Measurements from ENCODE around the gene CALB2.

CALB2 gene

GRCh38 chr16:71399801-71400563 is 41.5 kb downstream of the CALB2 start:
- DNase-seq: no peak

GRCh38 chr16:71402007-71402406 is 43.5 kb downstream of the CALB2 start:
- DNase-seq: no peak

DNA sequence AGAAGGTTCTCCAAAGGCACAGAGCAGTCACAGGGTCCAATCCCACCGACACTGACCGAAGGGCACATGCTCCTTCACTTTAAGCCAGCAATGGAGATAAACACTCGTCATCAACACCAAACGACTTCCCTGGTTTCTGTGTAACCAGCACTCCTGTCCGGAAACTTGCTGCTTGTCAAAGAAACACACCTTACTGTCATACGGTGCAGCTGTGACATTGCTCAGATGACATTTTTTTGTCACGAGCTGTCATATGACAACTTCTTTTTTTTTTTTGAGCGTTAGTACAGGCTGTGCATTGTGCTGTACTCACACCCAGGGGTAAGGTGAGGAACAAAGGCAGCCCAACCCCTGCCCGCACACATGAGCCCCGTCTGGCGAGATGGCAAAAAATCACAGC is 44.2 kb downstream of the CALB2 start:
- no peak for DNase-seq

DNA sequence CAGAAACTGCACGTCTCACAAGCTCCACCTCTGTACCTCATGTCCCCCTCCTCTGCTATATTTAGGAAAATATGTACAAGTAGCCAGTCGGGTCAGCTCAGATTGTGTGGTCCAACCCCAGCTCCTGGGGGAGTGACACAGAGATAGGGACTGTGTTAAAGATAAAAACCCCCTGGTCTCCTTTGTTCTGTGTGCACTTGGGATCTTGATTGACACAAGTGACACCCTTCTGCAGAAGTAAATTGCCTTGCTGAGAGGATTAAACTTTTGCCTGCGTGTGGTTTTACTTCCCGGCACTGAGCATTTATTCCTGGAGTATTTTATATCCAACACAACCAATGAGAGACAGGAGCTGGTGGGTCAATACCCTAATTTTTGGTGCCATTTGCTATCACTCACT is 45.8 kb downstream of the CALB2 start:
- no peak for DNase-seq

DNA sequence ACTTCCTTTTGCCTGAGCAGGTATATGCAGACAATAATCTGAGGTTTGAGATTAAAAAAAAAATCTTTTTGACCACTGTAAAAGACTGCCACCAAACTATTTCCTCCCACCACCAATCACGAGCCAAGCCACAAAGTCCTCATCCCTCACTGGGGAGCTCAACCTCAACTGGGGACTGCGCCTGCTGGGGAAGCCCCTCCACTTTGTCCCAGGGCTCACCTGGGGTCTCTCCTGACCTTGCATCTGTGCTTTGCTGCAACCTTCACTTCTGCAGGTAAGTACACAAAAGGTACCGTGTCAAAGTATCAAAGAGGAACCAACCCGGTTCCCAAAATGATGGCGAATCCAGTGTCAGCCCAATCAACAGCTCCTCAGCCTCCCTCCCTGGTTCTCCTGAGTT is 47.8 kb downstream of the CALB2 start:
- no peak for DNase-seq

DNA sequence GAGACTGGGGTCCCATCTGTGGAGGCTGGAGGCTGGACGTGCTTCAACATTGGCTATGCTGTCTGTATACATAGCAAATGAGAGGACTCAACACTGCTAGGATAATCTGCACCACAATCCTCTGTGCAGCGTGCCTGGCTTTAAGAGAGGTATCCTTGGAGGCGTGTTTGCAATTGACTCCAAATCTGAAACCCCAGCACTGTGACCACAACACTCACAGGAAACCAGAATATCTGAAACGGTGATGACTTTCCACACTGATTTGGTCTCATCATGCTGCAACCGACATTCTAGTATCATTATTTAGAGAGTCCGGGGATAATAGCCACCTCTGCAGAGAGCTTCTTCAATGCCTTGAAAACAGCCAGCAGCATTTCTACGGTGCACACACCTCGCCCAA is 48.2 kb downstream of the CALB2 start:
- DNase-seq: no peak

DNA sequence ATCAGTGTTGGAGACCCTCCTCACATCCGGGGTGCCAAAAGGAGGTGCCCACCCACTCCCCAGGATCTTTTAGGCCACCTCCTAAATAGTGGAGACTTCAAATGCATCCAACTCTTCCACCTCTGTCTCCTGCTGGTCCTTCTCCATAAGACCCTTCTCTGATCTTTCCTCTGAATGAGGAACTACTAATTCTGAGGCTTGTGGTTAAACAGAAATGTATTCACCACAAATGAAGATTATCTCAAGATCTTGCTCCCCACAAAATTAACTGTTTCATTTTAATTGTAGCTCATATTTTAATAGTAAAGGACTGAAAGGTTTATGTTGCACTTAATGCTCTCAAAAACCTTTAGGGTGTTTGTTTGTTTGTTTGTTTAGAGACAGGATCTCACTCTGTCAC is 49.2 kb downstream of the CALB2 start:
- DNase-seq: no peak

GRCh38 chr16:71408536-71408935 is 50.0 kb downstream of the CALB2 start:
- DNase-seq: no peak

DNA sequence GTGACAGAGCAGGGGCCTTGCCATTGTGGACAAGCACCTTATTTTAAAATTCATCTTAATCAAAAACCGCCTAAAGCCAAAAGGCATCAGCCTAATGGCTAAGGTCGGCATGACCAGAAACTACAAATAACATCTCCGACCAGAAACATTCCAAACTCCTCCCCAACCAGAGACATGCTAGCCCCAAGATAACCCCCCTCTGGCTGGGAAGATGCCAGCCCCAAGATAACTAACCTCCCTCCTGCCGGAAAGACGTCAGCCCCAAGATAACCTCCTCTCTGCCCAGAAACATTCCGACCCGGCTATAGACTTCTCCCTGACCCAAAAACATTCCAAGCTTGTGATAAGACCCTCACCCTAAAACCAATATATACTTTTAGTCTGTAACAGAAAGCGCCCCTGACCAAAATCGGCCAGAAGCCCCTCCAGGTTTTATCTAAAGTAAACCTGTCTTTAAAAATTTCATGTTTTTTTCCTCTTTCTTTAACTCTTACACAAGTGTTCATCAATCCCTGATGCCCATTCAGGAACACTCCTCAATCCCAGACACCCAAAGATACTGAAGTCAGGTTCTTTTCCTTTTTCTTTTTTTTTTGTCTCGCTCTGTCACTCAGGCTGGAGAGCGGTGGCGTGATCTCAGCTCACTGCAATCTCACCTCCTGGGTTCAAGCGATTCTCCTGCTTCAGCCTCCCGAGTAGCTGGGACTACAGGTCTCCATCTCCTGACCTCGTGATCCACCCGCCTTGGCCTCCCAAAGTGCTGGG is 50.7 kb downstream of the CALB2 start:
- no peak for DNase-seq

DNA sequence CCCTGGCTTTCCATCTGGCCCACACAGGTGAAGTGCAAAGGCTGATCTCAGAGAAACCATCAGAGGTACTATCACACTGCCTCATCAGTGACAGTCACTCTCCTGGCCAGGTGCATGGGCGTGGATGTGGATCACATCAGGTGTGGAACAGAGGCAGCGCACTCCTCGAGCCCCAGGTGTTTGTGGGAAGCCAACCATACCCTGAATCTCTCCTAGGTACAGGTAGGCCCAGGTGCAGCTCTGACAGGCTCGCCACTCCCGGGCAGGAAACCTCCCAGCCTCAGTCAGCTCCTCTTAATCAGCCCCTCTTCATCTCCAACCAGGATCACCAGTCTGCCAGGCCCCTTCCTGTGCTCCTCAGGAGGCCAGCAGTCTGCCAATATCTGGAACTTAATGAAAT is 51.6 kb downstream of the CALB2 start:
- DNase-seq: no peak

GRCh38 chr16:71412270-71413160 is 54.0 kb downstream of the CALB2 start:
- peak; percentile 54 for DNase-seq

- no peak for DNase-seq
Observed at GRCh38 chr16:71413341-71413740, 54.8 kb downstream of the CALB2 start.

DNA sequence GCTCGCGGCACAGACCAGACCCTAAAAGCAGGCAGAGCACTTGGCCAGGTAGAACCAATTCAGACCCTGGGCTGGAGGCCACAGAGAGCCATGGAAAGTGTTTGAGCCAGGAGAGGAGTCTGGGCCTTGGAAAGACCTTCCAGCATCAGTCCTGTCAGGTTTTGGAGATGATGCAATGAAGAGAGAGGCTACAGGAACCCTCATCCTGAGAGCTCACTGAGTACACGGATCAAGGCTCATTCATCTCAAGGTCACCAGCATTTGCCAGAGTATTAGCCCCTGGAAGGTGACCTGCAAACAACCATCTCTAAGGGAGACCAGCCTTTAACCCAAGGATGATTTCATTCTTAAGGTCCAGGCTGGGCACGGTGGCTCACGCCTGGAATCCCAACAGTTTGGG is 55.5 kb downstream of the CALB2 start:
- no peak for DNase-seq

DNA sequence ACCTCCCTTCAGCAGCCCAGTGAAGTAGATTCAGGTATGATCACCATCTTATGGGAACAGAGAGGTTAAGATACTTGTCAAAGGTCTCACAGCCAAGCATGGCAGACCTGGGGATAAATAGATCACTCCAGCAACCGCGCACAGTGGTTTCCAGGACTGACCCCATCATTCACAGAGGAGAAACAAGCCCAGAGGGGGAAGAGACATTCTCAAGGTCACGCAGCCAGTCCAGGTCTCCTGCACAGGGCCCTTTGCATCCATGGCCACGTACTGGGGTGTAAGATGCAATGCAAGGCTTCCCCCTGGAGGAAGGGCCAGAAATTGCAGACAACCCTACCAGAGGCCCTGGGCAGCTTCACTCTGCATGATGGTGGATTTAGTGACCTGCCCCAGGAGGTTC is 63.4 kb downstream of the CALB2 start:
- DNase-seq: no peak

DNA sequence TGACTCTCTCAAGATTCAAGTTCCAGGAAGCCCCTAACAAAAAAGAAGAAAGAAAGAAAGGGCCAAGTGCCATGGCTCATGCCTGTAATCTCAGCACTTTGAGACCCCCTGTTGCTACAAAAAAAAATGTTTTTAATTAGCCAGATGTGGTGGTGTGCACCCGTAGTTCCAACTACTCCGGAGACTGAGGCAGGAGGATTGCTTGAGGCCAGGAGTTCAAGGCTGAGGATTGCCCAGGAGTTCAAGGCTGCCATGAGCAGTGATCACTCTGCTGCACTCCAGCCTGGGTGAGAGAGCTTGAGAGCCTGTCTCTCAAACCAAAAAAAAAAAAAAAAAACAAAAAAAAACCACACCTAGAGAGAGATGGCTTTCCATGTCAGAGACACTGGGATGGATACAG is 64.5 kb downstream of the CALB2 start:
- no peak for DNase-seq

GRCh38 chr16:71423865-71424264 is 65.3 kb downstream of the CALB2 start:
- no peak for DNase-seq

GRCh38 chr16:71424626-71425025 is 66.1 kb downstream of the CALB2 start:
- no peak for DNase-seq

DNA sequence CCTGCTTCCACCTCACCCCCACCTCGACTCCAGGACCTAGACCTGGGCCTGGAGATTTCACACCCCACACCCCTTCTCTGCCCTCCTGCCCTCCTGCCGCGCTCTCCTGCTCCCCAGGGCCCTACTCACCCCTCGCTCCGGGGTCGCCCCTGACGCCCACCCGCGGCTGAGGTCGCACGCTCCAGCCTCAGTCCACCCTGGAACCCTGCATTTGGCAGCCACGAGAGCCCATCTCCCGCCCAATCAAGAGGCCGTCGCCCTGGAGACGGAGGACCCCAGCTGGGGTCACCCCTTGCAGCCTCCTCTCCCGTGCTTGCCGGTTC is 67.2 kb downstream of the CALB2 start:
- no peak for DNase-seq

- DNase-seq: peak; percentile 2
Observed at GRCh38 chr16:71426069-71426879, 67.8 kb downstream of the CALB2 start.

DNA sequence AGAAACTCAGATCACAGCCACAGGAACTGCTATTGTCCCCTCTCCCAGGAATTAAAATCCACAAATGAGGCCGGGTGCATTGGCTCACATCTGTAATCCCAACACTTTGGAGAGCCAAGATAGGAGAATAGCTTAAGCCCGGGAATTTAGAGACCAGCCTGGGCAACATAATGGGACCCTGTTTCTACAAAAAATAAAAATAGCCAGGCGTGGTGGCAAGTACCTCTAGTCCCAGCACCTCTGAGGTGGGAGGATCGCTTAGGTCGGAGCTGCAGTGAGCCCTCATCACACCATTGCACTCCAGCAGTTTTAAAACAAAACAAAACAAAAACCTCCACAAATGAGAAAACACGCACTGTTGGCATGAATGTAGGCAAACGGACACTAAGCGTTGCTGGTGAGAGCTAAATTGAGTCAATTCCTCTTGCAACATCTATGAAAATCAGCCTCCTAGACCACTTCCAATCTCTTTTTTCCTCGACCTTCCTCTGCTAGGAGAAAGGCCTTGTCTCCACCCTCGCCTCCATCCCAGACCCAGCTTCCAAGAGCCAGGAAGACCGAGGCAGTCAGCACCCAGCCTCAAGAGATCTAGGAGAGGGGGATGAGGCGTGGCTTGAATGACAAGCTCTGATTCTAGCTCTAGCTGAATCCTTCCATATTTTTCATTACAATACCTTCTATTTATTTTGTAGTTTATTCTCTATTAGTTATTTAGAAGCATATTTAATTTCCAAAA is 68.5 kb downstream of the CALB2 start:
- no peak for DNase-seq

GRCh38 chr16:71428385-71428784 is 69.9 kb downstream of the CALB2 start:
- DNase-seq: no peak

DNA sequence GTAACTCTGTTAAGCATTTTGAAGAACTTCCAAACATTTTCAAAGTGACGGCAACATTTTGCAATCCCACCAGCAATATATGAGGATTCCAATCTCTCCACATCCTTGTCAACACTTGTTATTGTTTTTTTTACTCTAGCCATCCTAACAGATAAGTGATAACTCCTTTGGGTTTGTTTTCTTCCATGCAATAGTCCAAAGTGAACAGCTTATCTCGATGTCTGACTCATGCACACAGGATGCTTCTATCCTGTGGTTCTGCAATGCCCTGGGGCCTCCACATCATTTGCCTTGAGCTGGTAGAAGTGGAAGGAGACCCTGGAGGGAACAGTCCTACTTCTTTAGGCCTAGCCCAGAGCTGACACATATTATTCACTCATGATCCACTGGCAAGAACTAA is 70.4 kb downstream of the CALB2 start:
- DNase-seq: no peak
